Retinal pigment epithelial cell (primary cell): Measurements from ENCODE around the gene KCNN1.
"Not testable (repeated sequence)": the region's sequence is repeated elsewhere in the genome, so short reads cannot be mapped to it uniquely, and the experiment has no call there.

Experiments used
- DNase-seq: peaks from one replicate; pipeline ENCODE4 v3.0.0-alpha.2; 2010; ENCODE audit warnings: low read depth
- H3K4me3 ChIP-seq: 2 replicates; pipeline ENCODE4 v1.5.1; 2011; ENCODE audit warnings: mild to moderate bottlenecking, low read length, control low read depth, moderate library complexity
- TF ChIP-seq, protein P1 (sequence below): conservative IDR thresholded peaks from 2 replicates; pipeline ENCODE4 v1.5.1; 2011; ENCODE audit warnings: low read depth, low read length, control low read depth, inconsistent platforms

Gene KCNN1

DNA sequence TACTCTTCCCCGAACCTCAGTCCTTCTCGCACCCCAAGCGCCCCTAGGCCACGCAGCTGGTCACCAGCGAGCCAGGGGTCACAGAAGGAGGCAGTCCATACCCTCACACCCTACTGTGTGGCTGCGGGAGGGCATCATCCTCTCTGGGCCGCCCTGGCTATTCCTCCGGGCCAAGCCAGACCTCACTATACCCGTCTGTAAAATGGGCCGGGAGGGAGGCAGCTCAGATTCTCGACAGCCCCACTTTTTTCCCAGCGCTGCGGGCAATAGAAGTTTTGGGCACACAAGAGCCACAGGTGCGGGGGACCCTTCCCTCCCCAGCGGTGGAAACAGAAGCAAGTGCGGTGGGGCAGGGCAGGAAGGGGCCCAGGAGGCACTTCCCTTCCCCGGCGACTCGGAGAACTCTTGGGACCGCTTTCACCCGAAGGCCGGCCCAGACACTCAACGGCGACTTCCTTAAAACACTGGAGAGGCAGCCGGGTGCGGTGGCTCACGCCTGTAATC lies 35.5 kb downstream of the KCNN1 start:
- no peak overlapping the region for H3K4me3 ChIP-seq
- DNase-seq, result no peak
- TF ChIP-seq, protein P1, sequence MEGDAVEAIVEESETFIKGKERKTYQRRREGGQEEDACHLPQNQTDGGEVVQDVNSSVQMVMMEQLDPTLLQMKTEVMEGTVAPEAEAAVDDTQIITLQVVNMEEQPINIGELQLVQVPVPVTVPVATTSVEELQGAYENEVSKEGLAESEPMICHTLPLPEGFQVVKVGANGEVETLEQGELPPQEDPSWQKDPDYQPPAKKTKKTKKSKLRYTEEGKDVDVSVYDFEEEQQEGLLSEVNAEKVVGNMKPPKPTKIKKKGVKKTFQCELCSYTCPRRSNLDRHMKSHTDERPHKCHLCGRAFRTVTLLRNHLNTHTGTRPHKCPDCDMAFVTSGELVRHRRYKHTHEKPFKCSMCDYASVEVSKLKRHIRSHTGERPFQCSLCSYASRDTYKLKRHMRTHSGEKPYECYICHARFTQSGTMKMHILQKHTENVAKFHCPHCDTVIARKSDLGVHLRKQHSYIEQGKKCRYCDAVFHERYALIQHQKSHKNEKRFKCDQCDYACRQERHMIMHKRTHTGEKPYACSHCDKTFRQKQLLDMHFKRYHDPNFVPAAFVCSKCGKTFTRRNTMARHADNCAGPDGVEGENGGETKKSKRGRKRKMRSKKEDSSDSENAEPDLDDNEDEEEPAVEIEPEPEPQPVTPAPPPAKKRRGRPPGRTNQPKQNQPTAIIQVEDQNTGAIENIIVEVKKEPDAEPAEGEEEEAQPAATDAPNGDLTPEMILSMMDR, result no peak

DNA sequence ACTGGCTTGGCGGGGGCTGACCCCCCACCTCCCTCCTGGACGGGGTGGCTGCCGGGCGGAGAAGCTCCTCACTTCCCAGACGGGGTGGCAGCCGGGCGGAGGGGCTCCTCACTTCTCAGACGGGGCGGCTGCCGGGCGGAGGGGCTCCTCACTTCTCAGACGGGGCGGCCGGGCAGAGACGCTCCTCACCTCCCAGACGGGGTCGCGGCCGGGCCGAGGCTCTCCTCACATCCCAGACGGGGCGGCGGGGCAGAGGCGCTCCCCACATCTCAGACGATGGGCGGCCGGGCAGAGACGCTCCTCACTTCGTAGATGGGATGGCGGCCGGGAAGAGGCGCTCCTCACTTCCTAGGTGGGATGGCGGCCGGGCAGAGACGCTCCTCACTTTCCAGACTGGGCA lies 38.8 kb downstream of the KCNN1 start:
- H3K4me3 ChIP-seq, DNase-seq: not testable (repeated sequence)

DNA sequence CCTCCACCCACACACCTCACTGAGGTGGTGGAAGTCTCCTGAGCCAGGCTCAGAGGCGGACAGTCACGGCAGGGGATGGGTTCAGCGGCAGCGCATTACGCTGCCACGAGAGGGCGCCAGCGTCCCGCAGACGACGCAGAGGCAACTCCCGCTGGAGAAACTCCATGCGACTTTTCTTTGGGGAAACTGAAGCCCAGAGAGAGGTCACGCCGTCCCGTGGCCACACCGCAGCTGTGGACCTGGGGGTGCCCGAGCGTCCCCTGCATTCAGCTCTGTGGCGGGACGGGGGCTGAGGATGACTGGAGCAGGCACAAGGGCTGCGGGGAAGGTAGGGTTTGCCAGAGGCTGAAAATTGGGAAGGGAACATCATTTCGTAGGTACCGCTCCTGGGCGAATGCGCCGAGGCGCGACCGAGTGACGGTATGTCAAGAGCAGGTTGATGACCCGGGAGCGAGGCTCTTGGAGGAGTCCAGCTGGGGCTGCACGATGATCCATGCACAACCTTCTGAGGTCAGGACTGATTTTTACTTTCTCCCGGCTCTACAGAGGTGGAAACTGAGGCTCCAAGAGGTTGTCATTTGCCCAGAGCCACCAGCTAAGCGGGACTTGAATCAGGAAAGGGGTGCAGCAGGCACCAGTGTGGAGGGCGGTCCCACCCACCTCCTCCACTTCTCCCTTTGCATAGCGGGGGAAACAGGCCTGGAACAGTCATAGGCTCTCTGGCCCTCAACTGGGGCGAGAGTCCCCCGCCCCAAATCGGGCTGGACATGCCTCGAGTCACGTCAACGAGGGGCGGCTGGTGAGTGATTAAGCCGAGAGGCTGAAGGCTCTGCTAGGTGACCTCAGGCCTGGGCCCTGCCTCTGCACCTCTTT lies 40.4 kb downstream of the KCNN1 start:
- H3K4me3 ChIP-seq, result peak overlapping the region; percentile 55
- DNase-seq, result no peak
- TF ChIP-seq, protein P1, result peak; percentile 95

DNA sequence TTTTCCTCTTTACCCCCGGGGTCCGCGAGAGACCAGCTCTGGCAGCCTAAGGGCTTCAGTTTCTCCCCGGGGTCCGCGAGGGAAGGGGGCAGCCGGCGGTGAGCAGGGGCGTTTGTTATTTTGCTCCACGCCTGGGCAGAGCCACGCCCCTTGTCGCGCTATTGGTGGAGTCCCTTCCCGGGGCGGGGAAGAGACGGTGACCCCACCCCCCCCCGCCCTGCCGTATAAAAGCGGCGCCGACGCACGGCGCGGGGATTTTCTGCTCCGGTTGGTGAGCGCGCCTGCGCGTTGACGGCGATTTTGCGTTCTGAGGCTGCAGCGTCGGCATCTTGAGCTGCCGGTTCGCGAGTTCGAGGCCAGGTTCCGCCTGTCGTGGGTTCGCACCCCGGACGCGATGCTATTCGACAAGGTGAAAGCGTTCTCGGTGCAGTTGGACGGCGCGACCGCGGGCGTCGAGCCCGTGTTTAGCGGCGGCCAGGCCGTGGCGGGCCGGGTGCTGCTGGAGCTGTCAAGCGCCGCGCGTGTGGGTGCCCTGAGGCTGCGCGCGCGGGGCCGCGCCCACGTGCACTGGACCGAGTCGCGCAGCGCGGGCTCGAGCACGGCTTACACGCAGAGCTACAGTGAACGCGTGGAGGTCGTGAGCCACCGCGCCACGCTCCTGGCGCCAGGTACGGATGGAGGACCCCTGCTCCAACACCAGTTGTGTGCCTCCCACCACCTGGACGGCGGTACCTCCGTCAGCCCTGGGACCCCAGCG lies 41.2 kb downstream of the KCNN1 start, which contains the start of gene ARRDC2:
Gene ARRDC2 (plus strand): TSS at position 254 of the 757 bp plus-strand sequence. CDS start 141 bp downstream, at position 395.
- peak within 1 kb of the TSS; percentile 55 for H3K4me3 ChIP-seq
- TF ChIP-seq, protein P1, result no peak
- no peak for DNase-seq

DNA sequence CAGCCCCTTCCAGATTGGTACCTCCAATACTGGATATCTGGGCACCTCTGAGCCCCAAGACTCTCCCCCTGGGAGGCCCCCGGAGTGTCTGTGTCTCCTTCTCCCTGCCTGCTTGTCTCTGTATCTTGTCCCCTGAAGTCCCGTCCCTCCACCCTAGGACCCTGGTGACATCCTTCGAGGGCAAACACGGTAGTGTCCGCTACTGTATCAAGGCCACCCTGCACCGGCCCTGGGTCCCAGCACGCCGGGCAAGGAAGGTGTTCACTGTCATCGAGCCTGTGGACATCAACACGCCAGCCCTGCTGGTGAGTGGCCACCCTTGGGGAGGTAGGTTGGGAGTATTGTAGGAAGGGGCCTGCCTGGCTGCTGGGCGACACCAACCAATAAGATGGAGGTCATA lies 41.9 kb downstream of the KCNN1 start:
- H3K4me3 ChIP-seq, result no peak overlapping the region
- TF ChIP-seq, protein P1, result no peak
- DNase-seq, result no peak

DNA sequence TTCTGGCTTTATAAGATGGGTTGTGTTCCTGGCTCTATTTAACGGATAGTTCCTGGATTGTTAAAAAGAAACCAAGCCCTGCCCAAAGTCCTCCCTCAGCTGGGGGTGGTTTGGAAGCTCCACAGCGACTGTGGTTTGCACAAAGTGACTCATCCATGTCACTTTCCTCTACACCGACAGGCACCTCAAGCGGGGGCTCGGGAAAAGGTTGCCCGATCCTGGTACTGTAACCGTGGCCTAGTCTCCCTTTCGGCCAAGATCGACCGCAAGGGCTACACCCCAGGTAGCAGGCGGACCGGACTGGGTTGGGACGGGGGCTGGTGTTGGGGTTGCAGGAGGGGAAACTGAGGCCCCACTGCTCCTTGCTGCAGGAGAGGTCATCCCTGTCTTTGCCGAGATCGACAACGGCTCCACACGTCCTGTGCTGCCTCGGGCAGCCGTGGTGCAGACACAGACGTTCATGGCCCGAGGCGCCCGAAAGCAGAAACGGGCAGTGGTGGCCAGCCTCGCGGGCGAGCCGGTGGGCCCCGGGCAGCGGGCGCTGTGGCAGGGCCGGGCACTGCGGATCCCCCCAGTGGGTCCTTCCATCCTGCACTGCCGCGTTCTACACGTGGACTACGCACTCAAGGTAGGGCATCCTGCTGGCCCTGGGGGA lies 42.6 kb downstream of the KCNN1 start:
- H3K4me3 ChIP-seq, result no peak overlapping the region
- TF ChIP-seq, protein P1, result no peak
- DNase-seq, result no peak

DNA sequence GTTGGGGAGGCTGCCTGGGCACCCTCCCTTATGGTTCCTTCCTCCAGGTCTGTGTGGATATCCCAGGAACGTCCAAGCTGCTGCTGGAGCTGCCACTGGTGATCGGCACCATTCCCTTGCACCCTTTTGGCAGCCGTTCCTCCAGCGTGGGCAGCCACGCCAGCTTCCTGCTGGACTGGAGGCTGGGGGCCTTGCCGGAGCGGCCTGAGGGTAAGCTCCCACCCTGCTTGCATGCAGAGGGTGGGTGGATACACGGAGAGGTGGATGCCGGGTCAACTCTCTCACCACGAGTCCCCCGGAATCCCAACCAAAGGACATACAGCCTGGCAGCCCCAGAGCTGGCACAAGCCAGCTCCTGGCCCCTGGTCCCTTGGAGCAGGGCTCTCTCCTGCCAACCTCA lies 43.2 kb downstream of the KCNN1 start:
- TF ChIP-seq, protein P1, result no peak
- no peak for DNase-seq
- H3K4me3 ChIP-seq, result no peak overlapping the region
